ENCODE measurements around the gene ZIC3.
"Not testable (repeated sequence)": the region's sequence is repeated elsewhere in the genome, so short reads cannot be mapped to it uniquely, and the experiment has no call there.

ZIC3 gene
- total RNA-seq: 0 to 0.88 (median 0) reads per million in 17 experiments

DNA sequence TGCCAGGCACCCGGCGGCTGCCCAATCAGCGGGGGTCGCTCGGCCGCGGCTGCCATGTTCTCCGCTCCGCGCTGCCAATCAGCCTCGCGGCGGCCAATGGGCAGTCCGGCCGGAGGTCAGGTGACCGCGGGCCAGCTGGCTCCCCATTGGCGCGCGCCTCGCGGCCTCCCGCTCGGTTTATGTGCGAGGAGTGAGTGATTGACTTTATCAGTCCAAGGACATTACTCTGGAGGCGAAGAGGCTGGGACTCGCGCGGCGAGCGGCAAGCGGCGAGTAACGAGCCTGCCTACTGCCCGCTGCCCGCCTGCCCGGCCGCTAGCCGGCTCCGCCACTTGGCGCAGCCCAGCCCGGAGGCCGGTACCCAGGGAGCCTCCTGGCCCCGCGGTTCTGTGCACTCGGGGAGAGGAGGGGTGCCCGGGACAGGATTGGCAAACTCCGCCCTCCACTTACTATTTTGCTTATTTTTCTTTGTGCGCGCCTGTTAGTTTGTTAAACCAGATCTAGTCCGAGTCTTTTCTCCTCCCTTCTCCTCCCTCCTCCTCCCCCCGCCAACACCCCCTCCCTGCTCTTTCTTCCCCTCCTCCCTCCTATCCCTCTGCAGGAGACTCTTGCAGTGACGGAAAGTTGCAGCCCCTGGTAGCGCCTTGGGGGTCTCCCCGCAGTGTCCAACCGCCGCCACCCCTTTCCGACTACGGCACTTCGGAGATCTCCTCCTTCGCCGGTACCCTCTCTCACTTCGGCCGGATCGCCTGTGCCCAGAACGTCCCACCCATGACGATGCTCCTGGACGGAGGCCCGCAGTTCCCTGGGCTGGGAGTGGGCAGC is at the start of gene ZIC3:
TSS of gene ZIC3 (plus strand) at position 207 of the 825 bp plus-strand sequence. CDS start at position 772, 565 bp downstream.
- DNase-seq: peak; percentile 9 to 57 (median 34)

DNA sequence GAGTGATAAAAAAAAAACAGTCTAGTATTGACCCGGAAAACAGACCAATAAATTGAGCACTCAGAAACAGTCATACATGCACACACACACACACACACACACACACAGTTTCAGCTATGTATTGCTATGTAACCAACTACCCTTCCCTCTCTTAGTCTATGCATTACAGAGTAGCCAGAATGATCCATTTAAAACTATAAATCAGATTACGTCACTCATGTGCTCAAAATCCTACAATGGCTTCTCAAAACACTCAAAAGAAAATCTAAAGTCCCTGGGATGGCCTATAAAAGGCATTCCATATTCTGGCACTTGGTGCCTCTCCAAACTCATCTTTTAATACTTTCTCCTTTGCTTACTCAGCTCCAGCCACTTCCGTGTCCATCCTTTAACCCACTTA is 46.5 kb upstream of the ZIC3 start:
- DNase-seq: no peak

DNA sequence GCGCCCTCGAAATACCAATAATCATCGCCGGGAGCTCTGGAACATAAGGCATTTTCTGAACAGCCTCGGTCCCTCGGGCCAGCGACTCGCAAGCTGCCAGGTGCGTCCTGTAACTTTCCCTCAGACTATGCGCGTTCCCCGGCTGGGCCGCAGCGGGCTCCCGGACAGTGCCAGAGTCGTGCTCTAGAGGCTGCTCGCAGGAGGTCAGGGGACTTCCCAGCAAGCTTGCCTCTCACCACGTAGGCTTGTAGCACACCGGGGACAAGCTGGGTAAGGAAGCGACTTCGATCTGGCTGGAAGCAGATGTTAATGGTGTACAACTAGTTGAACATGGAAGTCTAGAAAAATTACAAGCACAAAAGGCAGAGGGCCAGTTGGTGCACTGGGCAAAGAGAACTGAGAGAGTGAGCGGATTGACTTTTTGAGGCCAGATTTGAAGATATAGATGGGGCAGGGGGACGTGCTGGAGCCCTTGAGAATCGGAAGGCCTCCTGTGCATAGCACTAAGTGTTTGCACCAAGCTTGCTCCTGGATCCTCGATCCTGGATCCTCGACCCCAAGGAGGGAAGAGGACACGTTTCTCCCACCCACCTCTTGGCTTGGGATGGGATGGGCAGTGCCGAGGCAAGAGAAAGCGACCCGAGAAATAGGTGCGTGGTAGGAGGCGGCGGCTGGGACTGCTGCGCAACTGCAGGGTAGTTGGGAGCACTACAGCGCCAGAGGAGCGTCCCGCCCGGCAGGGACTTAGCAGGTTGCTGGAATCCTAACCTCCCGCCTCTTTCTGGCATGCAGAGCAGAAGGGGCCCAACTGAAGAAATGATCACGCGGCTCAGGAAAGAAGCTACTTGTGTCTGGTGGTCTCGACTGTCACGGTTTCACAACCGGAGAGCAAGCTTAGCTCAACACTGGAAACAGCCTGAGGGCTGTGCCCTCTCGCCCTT is 19.9 kb upstream of the ZIC3 start:
- no peak for DNase-seq

DNA sequence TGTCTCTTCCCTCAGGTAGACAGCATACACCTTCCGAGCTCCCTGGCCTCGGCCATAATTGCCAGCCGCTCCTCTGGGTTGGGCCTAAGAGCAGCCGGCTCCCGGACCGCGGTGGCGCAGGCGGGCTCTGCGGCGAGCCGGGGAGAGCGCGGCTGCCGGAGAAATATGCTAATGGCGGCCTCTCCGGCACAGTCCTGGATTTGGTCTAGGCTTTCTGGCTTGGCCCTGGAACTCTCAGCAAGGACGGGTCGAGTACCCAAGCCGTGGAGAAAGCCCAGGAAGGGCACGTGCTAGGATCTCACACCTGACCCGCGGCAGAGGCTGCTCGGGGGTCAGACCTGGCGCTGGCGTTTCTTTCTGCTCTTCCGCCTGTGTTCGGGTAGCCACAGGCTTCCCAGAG is 18.6 kb upstream of the ZIC3 start:
- DNase-seq: no peak

DNA sequence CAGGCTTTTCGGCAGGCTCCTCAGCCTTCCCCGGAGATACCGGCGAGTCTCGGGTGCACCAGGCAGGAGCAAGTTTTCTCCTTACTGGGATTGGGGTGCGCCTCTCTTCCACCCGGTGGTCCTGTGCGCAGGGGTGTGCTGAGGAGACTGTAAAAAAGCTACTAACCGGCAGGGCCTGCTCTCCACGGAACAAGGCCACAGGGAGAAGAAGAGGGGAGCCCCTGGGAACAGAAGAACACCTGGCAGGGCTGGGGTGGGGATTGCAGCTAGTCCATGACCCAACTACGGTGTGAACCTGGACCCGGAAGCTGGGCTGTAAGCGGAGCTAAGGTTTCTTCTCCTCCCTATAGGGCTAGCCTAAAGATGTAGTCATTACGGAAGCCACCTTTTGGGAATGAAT is 17.7 kb upstream of the ZIC3 start:
- no peak for DNase-seq

DNA sequence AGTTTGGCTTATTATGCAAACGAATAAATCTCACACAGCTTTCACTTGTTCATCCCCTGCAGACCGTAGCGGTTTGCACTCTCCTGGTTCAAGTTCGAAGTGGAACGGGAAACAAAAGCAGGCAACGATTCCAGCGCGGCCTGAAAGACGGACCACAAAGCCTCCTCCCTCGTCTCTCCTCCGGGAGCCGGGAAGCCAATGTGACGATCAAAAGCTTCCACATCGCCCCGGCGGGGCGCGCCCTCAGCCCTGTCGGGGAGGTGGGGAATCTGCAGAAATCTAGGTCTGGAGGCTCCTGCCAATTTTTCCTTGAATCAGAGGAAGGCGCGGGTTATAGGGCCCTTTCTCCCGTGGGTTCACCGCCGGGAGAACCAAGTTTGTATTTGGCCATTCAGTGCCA is 16.9 kb upstream of the ZIC3 start:
- no peak for DNase-seq

DNA sequence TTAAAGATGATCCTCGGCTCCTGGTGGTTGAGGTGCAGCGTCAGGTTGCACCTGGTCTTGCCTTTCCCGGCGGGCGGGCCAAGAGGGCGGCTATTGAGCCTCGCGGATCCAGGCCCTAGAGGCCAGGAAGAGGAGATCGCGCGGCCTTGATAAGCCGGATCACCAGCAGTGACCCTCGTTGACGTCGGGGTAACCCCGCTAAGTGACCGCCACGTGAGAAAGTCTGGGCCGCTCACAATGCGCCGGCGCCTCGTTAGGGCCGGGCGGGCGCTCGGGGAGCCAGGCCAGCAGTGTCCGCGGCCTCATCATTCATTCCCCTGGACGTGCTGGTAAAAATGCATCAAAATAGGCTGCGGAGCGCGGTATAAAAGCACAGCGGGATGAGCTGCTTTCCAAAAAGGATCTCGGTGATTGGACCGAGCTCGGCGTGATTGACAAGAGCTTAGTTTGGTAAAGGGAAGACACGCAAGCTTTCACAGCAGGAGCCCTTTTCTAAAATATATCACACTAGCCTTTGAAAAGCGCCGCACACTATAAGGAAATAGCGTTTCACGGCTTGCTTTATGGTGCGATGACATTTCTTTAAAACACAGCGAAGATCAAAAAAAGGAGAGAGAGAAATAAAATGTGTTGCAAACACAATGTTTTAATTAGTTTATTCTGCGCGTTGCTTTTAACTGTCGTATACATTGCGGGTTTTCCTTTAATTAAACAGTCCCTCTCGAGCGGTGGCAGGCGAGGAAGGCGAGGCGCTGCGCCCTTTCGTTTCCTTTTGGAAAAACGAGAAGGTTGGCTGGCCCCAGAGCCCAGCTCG is 15.9 kb upstream of the ZIC3 start:
- DNase-seq: no peak

DNA sequence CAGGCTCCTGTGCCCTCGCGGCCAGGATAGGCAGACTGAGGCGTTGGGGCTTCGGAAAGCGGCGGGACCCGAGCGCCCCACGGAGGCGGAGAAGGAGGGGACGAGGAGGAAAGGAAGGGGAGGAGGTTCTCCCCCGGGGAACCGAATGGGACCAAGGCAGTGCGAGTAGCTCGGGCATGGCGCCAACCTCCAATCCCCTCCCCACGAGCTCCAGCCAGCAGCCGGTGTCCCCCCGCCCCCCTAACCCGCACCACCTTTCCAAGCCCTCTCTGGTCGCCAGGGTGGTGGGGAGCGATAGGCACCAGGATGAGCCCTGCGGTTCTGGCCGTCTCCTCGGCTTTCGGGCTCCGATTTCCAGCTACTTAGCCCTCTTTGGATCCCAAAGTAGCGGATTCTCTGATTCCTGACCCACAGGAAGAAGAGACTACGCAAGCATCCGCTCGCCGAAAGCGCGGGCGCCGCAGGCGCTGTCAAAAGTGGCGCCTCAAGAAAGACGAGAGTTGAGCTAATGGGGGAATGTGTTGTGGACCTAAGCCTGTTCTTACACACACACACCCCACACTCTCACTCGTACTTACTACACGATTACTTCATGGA is 15.2 kb upstream of the ZIC3 start:
- DNase-seq: no peak

DNA sequence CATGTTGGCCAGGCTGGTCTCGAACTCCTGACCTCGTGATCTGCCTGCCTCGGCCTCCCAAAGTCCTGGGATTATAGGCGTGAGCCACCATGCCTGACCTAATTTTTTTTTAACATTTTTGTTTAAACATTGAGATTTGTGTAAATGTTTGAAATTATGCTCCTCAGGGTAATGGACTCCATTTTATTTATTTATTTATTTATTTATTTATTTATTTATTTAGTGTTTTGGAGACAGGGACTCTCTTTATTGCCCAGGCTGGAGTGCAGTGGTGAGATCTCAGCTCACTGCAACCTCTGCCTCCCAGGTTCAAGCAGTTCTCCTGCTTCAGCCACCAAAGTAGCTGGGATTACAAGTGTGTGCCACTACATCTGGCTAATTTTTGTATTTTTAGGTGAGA is 13.8 kb upstream of the ZIC3 start:
- DNase-seq: not testable (repeated sequence)

DNA sequence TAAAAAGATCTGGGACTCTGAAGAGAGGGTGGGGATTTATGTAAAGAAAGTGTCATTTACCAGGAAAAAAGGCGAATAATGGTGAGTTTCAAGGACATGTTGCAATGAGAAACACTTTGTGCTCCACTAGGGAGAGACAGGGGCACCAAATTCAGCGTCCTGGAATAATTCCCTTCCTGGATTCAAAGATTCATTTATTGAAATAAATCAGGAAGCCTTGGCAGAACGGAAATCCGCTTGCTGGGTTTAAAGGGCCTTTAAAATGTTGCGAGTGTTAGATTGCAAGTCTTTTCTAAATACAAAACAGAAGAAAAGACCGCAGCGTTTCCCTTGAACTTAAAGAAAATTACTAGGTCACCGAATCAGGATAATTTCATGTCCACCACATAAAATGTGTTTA is 3.8 kb upstream of the ZIC3 start:
- DNase-seq: no peak

DNA sequence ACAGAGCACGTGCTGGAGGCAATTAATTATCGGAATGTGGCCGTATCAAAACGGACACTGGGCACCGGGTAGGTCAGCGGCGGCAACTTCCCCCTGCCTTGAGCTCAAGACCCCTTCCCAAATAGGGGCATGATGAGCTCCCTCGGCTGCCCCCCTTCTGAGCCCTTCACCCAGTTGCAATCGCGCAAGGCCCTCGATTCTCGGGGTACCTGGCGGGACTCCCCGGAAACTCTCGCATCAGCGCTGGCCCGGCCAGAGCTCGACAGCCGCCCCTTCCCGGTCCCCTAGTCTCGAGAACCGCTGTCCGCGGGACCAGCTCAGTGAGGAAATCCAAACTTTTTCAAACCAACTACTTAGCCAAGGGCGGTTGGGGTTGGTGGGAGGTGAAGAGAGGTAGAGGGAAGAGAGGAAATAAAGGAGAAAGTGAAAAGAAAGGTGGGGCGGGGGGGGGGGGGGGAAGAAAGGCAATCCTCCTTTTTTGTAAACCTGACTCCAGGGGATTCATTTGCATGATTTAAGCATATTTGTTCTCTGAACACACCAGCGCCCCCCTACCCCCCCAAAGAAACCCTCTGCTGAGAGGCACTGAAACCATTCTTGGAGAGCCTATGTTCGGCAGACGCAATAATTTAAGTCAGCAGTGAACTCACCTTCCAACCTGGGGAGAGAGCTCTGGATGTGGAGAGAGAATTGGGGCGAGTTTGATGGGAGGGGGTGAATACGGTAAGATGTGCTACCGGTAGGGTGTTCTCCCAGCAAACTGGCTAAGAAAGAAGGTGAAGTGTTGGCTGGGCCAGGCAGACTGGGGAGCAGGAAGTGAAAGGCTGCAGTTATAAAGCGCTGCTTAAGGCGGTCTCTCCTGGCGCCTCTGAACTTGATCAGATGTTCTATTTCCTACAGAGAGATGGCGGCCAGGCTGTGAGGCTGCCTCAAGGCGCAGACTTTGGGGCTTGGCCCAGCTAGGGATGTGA is 2.0 kb upstream of the ZIC3 start:
- no peak for DNase-seq

DNA sequence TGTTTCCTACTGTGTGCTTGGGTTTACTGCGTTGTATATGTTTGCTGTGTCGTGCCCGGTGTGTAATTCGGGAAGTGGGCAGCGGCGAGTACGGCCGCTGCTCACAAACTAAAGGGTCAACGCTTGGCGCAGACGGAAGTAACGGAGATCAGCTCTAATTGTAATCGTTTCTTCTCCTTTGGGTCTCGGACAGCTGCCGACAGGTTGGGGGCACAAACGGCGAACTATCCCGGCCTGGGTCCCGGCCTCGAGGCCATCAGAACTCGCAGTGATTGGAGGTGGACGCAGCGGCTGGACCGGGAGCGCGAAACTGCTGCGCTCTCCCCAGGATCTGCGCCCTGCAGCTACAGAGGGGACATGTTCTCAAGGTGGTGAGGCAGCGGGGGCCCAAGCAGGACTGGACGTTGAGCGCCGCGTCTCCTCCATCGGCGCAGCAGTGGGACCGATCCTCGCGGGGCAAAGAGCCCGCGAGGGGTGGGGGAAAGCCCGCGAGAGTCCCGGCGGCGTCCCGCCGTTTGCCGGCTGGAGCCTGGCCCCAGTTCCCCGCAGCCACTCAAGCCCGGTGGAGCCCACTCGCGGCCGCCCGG is 516 bp upstream of the ZIC3 start:
- no peak for DNase-seq

DNA sequence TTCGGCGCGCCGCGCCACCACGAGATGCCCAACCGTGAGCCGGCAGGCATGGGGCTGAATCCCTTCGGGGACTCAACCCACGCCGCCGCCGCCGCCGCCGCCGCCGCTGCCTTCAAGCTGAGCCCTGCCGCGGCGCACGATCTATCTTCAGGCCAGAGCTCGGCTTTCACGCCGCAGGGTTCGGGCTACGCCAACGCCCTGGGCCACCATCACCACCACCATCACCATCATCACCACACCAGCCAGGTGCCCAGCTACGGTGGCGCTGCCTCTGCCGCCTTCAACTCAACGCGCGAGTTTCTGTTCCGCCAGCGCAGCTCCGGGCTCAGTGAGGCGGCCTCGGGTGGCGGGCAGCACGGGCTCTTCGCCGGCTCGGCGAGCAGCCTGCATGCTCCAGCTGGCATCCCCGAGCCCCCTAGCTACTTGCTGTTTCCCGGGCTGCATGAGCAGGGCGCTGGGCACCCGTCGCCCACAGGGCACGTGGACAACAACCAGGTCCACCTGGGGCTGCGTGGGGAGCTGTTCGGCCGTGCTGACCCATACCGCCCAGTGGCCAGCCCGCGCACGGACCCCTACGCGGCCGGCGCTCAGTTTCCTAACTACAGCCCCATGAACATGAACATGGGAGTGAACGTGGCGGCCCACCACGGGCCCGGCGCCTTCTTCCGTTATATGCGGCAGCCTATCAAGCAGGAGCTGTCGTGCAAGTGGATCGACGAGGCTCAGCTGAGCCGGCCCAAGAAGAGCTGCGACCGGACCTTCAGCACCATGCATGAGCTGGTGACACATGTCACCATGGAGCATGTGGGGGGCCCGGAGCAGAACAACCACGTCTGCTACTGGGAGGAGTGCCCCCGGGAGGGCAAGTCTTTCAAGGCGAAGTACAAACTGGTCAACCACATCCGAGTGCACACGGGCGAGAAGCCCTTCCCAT is 1.1 kb downstream of the ZIC3 start:
- no peak for DNase-seq

DNA sequence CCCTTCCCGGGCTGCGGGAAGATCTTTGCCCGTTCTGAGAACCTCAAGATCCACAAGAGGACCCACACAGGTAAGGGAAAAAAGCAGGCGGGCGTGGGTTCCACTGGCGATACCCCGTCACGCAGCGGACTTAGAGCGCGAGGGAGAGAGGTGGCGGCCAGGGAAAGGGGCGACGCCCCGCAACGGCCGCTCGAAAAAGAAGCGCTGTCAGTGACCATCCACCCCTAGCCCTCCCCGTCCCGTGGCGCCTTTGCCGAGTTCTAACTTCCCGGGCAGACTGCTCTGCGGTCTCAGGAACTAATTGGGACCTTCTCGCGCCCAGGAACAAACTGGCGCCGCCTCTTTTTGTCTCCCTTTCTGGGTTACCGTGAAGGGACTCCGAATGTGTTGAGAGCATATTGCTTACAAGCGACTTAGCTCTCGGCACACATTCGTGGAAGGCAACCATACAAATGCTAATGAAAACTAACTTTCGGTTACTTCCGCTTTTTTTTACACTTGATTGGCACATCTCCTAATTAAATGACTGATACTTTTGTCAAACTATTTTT is 1.8 kb downstream of the ZIC3 start:
- DNase-seq: peak in 1 of 4 experiments; percentile 7

DNA sequence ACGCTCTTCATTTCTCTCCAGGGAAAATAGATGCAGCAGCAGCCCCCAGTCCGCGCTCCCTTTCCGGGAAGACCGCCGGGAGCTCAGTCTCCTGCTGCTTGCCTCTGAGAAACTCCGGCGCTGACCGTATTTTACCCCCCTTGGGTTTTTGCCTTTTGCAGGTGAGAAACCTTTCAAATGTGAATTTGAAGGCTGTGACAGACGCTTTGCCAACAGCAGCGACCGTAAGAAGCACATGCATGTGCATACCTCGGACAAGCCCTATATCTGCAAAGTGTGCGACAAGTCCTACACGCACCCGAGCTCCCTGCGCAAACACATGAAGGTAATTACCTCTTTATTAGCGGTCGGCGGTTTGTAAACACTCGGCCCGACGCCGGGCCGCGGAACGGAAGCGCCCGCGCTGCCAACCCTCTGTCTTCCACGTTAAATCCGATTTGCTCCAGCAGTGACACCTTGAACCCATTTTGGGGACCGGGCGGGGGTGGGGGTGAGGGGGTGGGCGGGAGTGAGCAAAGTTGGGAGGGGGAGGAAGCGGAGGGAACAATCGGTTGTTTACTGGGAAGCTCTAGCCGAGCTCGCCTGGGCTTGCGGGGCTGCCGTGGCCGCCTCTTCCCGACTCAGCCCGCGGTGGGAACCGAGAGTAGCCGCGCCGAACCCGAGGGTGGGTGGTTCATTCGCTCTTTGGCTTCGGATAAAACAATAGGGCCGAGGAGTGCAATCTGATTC is 3.0 kb downstream of the ZIC3 start:
- DNase-seq: no peak

DNA sequence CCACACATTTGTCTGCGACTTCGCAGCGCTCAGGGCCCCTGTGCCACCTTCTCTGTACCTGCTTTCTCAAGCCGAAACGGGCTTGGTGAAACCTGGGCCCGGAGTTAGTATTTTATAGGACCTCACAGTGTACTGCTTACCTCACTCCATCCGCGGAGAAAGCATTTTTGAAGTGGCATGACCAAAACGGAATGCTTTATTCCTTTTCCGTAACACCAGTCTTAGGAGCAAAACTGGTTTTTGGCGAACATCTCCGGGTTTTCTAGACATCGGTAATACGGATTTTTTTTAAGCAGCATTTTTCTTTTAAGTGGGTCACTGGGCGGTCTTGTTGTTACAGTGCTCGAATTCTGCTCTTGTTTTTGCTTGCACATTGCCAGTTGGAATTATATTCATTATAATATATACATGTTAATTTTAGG is 3.6 kb downstream of the ZIC3 start:
- no peak for DNase-seq

DNA sequence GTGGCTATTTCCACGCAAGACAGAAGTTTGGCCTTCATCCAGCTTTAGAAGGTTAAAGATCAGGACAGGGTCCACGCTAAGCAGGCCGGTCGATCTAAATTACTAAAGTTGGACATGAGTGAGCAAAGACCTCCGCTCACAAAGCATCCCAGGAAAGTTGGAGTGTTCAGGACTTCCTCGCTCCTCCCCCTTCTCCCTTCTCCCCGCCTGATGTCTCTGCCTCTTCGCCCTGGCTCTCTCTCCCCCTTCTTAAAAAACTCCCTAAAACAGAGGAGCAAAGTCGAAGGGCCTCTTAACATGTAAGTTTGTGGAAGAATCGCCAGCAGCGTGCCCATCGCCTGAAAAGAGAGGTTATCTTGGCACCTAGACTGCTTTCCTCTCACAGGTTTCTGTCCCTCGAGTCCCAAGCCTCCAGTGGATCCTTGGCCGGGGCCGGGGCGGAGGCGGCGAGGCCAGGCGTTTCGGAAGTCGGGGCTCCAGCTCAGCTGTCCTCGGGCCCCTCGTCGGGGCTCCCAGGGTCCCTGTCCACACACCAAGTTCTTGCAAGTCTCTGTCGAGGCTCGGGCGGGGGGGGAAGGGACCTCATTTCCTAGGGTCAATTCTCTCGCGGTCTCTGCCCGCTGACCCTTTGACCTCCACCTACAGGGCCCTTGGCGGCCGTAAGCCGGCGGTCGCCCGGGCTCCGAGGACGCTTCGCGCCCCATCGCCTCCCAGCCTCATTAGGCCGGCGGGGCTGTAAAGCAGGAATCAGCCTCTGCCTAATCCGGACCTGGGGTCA is 7.6 kb downstream of the ZIC3 start:
- no peak for DNase-seq

Data from suppressor macrophage (primary cell).